Raji (cell line): Measurements from ENCODE around the gene NANOS3.

Experiments used
- POLR2A ChIP-seq: IDR thresholded peaks from 2 replicates; pipeline ENCODE4 v1.6.1; 2011; ENCODE audit warnings: low read depth, low read length, control low read depth; ENCODE audit not compliant: insufficient read depth

Gene NANOS3

DNA sequence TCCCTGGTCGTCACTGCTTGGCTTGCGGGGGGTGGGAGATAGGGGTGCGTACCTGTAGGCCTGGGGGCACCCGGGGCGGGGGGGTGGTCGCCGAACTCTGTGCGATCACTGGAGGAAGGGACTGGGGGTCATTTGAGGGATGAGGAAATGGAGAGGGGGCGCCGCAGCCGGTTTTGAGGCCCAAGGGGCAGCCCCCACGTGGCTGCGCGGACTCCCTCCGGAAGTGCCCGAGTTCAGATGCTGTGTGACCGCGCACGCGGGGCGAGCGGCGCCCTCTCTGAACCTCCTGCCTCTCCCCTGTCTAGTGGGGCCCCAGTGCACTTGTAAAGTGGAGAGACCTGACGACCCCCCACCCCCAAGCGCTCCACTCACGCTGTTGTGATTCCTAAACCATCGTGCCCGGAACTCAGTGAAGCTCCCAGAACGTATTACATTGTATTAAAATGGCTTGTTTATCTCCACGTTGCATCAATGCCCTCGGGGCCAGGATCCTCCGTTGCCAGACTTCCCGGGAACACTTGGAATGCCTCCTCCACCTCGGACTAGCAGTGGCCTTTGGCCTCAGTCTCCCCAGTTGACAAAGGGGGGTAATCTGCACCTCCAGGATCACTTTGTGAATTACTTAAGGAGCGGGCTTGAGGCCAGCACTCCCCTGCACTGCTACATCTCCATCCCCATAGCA is 3.0 kb upstream of the NANOS3 start:
- TF ChIP-seq POLR2A: no peak

DNA sequence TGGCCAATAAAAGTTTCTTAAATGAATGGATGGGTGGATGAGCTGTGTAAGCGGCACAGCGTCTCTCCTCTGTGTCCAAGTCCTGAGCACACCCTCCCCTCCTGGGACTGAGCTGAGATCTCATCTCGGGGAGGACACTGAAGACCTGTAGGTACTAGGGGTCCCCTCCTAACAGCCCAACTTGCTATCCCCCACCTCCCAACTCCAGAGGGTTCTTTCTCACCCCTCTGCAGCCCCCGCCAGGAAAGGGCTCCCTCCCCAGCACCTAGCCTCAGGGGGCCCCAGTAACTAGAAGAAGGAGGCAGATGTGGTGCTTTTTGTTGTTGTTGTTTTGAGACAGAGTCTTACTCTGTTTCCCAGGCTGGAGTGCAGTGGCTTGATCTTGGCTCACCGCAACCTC is 1.1 kb upstream of the NANOS3 start:
- TF ChIP-seq POLR2A: no peak

DNA sequence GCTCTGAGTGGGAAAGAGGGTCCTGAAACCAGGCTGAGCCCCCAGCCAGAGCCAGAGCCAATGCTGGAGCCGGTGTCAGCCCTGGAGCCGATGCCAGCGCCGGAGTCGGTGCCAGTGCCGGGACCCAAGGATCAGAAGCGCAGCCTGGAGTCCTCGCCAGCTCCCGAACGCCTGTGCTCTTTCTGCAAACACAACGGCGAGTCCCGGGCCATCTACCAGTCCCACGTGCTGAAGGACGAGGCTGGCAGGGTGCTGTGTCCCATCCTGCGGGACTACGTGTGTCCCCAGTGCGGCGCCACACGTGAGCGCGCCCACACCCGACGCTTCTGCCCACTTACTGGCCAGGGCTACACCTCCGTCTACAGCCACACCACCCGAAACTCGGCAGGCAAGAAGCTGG is 369 bp downstream of the NANOS3 start:
- TF ChIP-seq POLR2A: no peak

DNA sequence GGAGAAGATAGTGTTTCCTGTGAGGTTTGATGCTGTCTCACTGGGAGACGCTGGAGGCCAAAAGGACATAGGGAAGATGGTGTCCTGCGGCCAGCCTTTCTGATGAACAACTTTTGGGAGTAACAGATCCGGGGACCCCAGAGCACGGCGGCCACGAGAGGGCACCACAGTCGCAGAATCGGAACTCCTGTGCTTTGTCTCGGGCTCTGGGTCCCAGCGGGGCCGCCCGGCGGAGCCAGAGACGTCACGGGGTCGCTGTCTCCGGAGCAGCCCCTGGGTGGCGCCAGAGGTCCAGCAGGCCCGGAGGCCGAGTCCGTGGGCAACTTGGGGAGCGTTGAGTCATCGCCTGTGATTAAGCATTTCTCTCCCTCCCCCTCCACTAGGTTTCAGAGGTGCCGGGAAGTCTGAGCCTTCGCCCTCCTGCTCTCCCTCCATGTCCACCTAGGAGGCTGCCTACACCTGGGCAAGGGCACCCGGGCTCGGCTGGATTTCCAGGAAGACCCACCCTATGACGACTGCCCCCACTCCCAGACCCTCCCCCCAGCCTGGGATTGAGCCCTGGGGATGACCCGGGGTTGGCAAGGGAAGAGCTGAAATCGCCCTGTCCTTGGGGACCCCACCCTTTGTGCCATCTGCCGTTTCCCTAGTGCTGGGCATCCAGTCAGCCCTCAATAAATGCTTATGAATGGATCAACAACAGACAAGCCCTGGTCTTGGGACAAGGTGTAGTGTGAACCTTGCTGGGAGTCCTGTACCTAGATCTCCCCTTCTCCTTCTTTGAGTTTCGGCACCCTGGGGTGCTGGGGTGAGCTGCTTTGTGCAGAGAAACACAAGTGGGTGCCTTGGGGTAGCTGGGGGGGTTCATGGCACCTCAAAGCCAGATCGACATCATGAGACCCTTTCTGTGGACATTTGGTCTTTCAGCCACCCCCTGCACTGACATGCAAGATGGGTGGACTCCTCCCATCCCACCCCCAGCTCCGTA is 3.4 kb downstream of the NANOS3 start:
- TF ChIP-seq POLR2A: peak; percentile 34

DNA sequence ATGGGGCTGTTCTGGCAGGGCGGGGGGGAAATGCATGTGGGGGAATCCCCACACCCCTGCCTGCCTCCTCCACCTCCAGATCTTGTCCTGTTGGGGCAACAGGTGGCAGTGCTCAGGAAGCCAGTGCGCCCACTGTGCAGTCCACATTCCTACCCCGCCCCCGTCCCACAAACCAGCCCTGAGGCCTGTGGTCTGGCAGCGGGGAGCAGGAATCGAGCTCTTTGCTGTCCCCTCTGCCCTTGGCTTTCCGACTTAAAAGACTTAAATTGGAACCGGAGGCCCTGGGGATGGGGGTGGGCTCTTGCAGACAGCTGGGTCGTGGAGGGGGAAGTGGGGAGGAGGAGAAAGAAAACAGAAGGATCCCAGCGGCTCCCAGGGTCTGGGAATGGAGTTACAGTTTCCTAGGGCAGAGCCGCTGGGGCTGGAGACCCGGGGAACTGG is 4.3 kb downstream of the NANOS3 start:
- no peak for TF ChIP-seq POLR2A

DNA sequence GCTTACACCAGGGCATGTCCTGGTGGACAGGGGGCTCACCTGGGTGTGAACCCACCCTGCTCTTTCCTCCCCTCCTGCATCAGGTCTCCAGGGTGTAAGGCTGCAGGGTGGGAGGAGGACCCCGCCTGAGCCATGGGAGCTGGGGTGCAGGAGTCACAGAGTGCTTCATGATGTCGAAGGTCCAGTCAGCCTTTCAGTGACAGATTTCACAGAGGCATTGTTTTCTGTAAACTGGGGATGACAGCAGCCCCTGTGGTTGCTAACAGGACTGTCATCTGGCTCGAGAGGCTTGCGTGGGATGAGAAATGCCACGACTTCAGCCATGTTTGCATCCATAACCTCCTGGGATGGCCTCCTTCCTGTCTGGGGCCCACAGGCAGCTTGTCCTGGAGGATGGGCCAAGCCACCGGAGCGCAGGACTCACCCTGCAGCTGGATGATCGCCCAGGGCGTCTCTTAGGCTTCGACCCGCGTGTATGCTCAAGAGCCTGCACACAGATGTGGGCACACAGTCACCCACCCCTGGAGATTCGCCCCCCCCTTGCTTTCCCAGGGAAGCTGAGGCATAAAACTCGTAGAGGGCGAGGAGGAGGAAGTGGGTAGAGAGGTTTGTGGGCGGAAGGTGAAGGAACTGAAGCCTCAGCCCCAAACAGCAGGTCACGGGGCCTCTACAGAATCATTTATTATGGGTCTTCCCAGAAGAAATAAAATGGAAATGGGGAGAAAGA is 4.9 kb downstream of the NANOS3 start:
- TF ChIP-seq POLR2A: no peak

DNA sequence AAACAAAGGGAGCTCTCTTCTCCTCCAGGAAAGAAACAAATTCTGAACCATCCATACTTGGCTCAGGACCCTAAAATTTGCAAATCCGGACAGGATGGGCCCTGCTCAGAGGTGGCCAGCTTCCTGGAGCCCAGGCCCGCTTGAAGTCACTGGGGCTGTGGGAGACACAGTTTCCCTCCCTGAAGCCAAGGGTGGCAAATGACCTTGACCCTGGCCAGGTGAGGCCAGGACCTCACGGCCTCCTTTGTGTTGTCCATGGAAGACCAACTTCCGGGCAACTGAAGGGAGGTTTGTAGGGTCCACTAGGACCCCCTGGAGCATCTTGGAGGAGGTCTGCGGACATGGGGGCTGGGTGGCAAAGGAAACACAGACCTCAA is 5.5 kb downstream of the NANOS3 start:
- no peak for TF ChIP-seq POLR2A

DNA sequence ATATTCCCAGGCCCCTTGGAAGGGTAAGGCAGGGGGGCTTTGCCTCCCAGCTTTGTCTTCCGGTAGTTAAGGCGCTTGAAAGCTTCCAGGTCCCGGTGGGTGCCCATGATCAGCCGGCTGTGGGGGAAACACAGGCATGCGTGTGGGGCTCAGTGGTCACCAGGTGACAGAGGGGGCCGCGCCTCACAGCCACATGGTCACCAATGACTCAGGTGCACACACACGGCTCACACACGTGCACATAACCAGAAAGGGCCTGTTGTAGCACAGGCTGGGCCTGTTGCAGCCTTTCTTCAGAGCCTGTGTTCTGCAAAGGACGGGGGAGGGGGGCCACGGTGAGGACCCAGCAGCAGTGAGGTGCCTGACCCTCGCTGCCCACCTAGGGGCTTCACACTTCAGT is 5.9 kb downstream of the NANOS3 start:
- TF ChIP-seq POLR2A: no peak

DNA sequence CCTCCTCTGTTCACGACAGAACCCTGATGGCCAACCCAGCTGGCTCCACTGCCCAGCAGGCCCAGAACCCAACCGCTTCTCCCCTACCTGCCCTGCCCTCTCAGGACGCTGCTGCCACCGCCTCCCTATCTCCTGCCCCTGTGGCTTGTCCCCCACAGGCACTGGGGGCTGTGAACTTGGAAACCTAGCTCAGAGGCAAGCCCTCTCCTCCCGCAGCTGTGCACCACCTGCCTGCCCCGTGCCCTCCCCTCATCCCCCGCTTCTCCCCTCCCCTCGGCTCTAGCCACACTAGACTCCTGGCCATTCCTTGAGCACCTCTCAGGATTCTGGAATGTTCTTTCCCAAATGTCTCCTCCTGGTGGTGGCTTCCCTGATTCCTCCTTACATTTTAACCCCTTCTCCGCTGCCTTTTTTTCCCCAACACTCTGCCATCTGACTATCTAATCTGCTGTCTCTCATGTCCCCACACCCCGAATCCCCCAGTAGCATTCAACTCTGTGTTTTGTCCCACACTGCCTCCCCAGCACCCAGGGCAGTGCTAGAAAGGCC is 6.7 kb downstream of the NANOS3 start:
- TF ChIP-seq POLR2A: no peak

DNA sequence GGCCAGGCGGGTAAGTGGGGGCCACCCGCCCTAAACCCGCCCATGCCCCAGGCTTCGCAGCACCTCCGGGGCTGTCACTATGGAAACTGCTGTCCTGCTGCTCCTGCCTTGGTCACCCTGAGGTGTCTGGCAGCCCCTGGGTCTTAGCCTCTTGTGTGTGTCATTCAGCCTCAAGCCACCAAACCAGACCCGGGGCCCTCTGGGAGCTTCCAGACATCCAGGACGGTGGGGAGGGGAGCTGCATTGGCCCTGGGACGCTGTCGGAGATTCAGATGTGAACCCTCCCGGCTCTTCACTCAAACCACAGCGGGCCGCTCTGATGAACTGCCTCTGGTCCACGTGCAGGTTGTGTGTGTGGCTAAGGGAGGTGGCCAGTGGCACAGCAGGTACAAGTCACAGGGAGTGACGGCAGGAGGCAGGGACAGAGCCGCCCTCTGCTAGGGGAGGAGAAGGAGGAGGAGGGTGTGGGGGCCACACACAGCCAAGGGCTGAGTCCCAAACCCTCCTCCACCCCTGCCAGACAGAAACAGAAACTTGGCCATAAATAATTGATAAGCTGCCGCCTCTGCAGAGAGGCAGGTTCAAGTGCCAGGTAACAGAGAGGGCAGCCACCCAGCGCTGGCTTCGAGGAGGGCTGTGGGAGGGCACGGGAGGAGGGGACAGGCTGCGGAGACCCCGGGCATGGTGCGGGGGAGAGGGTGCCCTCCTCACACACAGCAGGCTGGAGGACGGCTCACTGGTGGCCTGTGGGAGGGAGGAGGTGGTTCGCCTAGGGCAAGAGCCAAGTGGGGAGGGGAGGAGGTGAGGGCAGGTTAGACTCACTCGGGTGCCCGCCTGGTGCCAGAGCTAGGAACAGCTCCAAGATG is 8.0 kb downstream of the NANOS3 start:
- no peak for TF ChIP-seq POLR2A

DNA sequence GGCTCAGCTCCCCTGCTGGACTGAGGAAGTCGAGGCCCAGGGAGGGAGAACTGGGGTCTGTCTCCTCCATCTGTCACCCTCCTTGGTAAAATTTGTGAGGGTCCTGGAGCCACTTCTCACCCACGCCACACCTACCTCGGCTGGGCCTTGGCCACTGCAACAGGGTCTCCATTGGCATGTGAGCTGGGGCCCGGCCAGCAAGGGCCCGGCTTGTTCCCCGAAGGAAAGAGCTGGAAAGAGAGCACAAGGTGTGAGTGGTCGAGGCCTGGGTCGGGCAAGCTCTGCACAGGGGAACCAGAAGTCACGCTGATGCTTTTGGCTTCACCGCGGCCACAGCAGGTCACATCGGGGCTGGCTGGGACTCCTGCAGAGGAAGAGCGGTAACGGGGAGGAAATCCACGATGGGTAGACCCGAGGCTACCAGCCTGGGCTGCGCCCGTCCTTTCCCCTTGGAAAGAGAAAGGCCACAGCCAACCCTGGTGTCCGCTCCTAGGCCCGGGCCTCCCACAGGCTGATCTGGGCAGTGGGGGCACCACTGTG is 9.0 kb downstream of the NANOS3 start:
- TF ChIP-seq POLR2A: no peak

DNA sequence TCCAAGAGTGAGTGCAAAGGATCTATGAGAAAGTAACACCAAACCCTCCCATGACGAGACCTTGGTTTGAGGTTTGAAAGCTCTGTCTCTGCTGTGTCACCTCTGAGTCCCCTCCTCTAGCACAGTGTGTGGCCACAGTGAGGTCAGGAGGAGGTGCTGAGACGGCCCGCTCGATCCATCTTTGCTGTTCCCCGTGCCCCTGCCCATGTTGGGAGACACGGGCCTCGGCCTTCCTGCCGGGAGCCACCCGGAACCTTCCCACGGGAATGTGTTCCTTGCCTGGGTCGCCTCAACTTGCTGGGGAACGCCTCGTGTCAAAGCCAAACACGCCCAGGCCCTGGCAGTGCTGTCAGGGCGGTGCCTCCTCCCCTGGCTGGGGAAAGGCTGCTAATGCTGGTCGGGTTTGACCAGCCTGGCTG is 10.1 kb downstream of the NANOS3 start:
- TF ChIP-seq POLR2A: no peak

DNA sequence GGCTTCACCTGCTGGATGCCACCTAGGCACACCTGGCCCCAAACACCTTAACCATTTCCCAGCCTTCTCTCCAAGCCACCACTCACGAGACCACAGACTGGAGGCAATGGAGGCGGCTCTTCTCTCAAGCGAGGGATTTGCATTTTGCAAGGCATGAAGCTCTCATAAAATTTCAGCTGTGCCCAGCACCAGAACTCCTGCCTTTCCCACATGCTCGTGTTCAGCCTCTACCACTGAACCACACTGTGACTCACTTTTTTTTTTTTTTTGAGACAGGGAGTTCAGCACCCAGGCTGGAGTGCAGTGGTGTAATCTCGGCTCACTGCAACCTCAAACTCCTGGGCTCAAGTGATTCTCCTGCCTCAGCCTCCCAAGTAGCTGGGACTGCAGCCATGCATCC is 10.6 kb downstream of the NANOS3 start:
- TF ChIP-seq POLR2A: no peak

DNA sequence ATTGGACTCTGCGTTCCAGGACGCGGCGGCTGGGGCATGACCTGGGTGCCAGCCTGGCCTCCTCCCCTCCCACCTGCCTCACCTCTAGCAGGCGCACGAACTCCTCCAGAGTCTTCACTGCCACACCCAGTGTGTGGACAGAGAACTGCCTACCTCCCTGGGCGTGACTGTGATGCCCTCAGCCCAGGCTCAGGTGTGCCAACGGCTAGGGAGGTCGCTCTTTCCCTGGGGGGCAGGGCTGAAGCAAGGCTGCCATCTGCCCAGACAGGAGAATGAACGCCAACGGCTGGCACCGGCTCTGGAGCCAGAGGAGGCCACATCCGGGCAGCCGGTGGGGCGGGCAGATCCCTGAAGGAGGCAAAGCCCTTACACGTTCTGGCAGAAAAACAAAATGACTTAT is 11.3 kb downstream of the NANOS3 start:
- no peak for TF ChIP-seq POLR2A
